ENCODE measurements around the gene UBE2QL1.

UBE2QL1 gene

DNA sequence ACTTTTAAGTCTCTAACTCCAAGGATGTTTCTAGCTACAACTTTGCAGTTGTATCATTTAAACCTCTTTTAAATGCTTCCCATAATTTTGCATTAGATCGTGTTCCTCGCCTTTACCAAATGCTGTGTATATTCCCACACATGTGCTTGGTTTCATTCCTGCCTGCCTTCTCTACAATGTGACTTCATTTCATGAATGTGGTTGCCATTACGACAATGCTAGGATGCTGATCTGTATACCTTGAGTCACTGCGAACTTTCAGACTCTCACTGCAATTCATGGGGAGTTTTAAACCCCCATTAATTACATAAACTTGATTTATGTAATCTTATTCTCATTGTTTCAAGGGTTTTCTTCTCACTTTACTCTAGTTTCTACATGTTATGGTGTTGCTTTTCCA lies 50.3 kb downstream of the UBE2QL1 start:
- no peak overlapping the region for H3K4me3 ChIP-seq (ENCODE audit: low read depth, low read length)
- TF ChIP-seq, protein P1, sequence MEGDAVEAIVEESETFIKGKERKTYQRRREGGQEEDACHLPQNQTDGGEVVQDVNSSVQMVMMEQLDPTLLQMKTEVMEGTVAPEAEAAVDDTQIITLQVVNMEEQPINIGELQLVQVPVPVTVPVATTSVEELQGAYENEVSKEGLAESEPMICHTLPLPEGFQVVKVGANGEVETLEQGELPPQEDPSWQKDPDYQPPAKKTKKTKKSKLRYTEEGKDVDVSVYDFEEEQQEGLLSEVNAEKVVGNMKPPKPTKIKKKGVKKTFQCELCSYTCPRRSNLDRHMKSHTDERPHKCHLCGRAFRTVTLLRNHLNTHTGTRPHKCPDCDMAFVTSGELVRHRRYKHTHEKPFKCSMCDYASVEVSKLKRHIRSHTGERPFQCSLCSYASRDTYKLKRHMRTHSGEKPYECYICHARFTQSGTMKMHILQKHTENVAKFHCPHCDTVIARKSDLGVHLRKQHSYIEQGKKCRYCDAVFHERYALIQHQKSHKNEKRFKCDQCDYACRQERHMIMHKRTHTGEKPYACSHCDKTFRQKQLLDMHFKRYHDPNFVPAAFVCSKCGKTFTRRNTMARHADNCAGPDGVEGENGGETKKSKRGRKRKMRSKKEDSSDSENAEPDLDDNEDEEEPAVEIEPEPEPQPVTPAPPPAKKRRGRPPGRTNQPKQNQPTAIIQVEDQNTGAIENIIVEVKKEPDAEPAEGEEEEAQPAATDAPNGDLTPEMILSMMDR (IDR thresholded peaks at IDR 0.05; ENCODE audit: borderline replicate concordance, insufficient read depth, low read depth, low read length) = no peak

DNA sequence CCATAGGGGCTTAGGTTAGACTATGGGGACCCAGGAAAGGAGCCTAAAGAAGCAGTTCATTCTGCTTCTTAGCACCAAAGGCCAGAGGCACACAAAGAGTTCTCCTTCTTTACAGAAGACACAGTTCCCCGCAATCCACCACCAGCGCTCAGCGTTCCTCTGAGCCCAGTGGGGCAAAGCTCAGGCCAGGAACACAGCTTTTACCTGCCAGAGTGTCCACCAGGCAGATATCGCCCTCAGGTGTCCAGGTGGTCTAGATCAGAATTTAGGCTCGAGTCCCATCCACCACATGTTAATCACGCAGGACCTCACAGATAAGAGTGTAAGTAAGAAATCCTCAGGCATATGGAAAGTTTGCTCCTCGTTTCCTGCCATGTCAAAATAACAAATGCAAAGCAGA lies 53.0 kb downstream of the UBE2QL1 start:
- H3K4me3 ChIP-seq (ENCODE audit: low read depth, low read length) = no peak overlapping the region
- TF ChIP-seq, protein P1 (IDR thresholded peaks at IDR 0.05; ENCODE audit: borderline replicate concordance, insufficient read depth, low read depth, low read length) = no peak

DNA sequence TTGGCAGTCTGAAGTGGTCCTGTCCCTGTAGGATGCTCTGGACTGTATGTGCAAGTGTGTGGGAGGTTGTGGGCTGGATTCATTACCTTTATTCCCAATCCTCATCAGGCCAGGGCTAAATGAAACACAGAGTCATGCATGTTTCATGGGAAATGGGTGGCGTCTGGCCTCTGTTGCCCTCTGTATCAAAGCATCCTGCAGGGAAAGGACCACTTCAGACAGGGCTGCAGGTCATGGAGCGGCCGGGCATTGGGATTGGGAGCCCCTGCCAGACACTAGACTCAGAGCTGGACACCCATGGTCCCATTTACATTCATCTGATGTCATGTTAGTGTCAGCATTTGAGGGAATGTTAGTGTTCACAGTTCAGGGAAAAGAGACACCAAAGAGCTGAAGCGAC lies 53.8 kb downstream of the UBE2QL1 start:
- TF ChIP-seq, protein P1 (IDR thresholded peaks at IDR 0.05; ENCODE audit: borderline replicate concordance, insufficient read depth, low read depth, low read length) = no peak
- H3K4me3 ChIP-seq (ENCODE audit: low read depth, low read length) = no peak overlapping the region

DNA sequence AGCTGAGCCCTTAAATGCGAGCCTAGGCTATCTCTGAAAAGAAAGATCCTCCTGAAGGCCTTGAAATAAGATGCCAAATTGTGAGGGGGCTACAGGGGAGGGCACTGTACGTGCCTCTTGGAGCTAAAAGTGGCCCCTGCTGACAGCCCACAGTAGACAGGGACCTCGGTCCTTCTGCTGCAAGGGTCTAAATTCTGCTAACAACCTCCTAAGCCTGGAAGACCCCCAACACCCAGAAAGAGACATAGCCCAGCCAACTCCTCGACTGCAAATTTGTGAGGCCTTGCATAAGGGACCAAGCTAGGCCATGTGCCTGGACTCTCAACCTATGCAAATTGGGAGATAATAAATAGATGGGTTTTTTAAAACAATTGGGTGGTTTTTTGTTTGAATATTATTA lies 54.7 kb downstream of the UBE2QL1 start:
- no peak overlapping the region for H3K4me3 ChIP-seq (ENCODE audit: low read depth, low read length)
- TF ChIP-seq, protein P1 (IDR thresholded peaks at IDR 0.05; ENCODE audit: borderline replicate concordance, insufficient read depth, low read depth, low read length) = no peak

DNA sequence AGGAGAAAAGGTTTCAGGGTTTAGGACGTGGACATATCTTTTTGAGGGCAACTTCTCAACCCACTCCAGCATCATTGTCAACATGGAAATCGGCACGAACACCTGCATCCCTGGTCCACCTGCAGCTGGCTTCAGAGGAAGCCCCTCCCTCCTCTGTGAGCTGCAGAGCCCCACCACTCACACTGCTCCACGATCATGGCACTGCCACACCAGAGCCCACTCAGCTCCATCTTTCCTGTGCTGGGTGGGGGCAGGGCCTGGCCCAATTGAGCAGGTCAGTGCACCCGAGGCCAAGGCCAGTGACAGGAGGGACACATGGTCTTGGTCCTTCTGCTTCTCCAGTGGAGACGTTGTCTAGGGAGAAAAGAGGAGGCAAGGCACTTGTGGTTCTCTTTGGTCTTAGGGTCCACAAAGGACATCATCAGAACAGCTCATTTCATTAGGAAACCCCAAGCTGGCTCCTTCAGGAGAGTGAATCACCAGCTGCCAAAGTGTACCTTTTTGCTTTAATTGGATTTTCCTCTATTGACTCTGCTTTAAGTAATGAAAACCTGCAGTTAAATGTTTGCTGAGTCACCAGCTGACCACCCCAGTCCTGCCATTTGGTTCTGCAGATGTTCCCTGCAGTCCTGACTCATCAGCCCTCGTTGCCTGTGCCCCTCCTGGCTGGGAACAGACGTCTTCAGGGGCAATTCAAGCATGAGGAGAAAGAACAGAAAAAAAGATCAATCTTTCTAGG lies 56.2 kb downstream of the UBE2QL1 start:
- H3K4me3 ChIP-seq (ENCODE audit: low read depth, low read length) = no peak overlapping the region
- TF ChIP-seq, protein P1 (IDR thresholded peaks at IDR 0.05; ENCODE audit: borderline replicate concordance, insufficient read depth, low read depth, low read length) = no peak

DNA sequence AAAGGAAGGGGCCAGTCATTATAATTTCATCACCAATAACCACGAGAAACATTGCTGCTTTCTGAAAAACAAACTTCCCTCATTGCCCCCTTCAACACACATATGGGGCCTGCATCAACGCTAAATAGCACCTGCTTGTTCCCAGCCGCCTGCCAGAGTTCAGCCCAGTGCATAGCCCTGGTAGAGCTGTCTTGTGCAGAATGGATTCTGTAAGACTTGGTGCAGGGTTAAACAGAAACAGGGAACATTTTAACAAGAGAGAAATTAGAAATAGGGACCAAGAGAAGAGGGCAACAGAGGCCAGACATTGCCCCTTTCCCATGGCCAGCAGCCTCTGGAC lies 56.7 kb downstream of the UBE2QL1 start:
- TF ChIP-seq, protein P1 (IDR thresholded peaks at IDR 0.05; ENCODE audit: borderline replicate concordance, insufficient read depth, low read depth, low read length) = no peak
- no peak overlapping the region for H3K4me3 ChIP-seq (ENCODE audit: low read depth, low read length)

DNA sequence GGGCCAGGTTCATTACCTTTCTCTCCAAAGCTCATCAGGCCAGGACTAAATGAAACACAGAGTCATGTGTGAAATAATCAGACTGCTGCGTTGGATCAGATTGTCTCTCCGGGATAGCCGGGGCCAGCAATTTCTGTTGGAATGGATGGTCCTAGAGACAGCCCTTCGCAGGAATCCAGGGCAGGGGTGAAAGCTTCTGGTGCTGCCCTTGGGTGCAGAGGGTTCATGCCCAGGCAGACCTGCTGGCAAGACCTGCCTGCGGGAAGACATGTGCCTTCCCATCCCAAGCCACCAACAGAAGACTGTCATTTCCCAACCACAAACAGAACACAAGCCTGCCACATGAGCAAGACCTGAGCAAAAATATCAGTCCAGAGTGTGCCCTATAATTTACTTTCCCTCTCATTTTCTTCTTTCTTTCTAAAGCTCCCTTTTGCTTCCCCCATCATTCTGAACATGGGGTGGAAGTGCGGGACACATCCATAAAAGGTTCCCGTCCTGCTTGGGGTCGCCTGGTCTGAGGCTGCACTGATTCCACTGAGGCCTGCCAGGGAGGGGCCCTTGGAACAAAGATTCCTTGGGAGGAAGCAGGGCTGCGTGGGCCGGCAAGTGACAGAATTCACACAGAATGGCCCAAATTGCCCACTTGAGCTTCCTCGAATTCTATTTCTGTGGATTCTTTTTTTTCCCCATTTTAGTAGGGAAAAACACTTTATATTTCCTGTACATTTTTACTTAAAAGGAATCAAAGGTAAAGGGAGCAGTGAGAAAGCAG lies 57.3 kb downstream of the UBE2QL1 start:
- TF ChIP-seq, protein P1 (IDR thresholded peaks at IDR 0.05; ENCODE audit: borderline replicate concordance, insufficient read depth, low read depth, low read length) = no peak
- no peak overlapping the region for H3K4me3 ChIP-seq (ENCODE audit: low read depth, low read length)

All from GM12875 (cell line).